Activated naive CD4-positive, alpha-beta T cell (primary cell): Measurements from ENCODE around the gene CCDC178.
"Not testable (repeated sequence)": the region's sequence is repeated elsewhere in the genome, so short reads cannot be mapped to it uniquely, and the experiment has no call there.

ENCODE experiments used
- DNase-seq, 4 experiments: peaks; one replicate each; lab custom pipeline; 2025; lab: John Stamatoyannopoulos, UW

CCDC178 gene

DNA sequence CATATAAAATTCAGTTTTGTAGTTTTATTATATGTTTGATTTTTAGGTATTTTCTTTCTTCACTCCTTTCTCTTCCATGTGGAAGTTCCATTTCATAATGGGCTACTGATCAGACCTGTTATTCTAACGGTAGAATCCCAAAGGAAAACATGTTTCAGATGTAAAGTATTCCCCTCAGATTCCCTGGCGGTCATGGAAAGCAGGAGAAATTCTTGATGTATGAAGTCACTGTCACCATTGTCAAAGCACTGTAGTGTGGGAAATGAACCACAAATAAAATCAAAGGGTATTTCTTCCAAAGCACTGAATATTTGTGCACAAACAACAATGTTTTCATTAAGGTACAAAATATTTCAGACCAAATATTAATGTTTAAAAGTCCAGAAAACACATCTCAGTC, 430.4 kb downstream of the CCDC178 start:
- DNase-seq, result no peak

DNA sequence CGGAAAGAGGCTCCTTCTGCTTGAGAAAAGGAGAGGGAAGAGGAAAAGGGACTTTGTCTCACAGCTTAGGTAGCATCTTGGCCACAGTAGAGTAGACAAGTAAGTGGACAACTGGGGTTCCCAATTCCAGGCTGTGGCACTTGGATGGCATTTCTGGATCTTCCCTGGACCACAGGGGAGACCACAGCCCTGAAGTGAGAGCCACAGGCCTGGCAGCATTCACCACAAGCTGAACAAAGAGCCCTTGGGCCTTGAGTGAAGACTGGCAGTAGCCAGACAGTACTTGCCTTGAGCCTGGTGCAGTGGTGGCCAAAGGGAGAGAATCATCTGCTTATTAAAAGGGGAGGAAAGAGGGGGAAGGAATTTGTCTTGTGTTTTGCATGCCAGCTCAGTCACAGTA, 441.6 kb downstream of the CCDC178 start:
- no peak for DNase-seq

GRCh38 chr18:32998285-32998684, 442.2 kb downstream of the CCDC178 start:
- no peak for DNase-seq

GRCh38 chr18:32983721-32984120, 456.8 kb downstream of the CCDC178 start:
- DNase-seq, result no peak

GRCh38 chr18:32980896-32981295, 459.6 kb downstream of the CCDC178 start:
- no peak for DNase-seq

DNA sequence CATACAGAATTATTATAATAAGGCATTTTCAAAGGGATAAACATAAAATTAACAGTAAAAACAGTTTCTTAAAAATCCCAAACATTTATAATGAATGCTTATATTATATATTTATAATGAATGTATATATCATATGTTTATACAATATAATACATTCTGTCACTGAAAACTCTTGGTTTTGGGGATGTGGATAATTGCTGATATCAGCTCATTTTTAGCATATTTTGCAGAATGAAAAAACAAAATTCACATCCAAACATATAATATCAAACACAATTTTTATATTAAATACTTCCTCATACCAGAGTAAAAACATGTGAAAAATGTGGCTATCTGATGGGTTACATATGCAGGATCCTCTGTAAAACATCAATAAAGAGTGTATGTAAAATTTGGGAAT, 465.0 kb downstream of the CCDC178 start:
- DNase-seq, result no peak

- no peak for DNase-seq
These were observed 465.4 kb downstream of the CCDC178 start for GRCh38 chr18:32975163-32975436.

GRCh38 chr18:32974421-32975162, 465.9 kb downstream of the CCDC178 start:
- DNase-seq, result no peak

GRCh38 chr18:32968248-32968647, 472.3 kb downstream of the CCDC178 start:
- DNase-seq, result no peak

GRCh38 chr18:32966141-32966540, 474.4 kb downstream of the CCDC178 start:
- no peak for DNase-seq

DNA sequence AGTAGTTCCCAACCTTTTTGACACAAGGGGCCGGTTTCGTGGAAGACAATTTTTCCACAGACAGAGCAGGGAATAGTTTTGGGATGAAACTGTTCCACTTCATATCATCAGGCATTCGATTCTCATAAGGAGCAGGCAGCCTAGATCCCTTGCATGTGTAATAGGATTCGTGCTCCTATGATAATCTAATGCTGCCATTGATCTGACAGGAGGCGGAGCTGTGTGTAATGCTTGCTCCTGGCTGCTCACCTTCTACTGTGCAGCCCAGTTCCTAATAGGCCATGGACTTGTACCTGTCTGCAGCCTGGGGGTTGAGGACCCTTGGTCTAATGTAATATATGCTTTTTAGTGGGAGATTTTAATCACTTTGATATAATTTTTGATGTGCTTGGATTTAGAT, 479.0 kb downstream of the CCDC178 start:
- DNase-seq, result no peak

- no peak for DNase-seq
These were observed 481.8 kb downstream of the CCDC178 start for GRCh38 chr18:32958746-32959145.

DNA sequence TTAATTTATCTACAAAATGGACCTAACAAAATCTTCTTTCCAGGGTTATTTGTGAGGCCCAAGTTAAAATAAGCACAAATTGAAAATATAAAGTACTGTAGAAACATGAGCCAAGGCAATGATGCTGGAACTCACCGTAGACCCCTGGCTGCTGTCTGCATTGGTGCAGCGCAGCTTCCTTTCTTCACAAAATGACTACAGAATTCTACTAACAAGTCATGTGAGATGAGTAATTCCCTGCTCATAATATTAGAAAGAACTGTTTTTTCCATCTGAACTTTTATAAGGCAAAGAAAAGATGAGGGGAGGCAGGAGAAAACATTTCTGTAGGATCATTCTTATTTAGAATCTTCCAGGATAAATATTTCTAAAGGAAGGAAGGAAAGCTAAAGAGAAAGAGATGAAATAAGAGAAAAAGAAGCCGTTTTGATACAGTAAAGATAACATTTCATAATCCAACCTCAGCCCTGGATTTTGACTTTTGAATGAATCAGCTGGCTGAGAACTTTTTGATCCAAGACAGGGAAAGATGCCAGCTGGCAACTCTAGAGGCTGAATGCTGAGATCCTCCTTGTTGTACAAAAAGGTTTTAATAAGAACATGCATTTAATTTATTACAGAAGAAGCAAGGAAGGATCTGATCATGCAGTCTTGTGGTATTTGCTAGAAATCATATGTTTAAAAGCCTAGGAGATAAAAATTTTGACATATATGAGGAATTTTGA, 483.8 kb downstream of the CCDC178 start:
- DNase-seq, result no peak

DNA sequence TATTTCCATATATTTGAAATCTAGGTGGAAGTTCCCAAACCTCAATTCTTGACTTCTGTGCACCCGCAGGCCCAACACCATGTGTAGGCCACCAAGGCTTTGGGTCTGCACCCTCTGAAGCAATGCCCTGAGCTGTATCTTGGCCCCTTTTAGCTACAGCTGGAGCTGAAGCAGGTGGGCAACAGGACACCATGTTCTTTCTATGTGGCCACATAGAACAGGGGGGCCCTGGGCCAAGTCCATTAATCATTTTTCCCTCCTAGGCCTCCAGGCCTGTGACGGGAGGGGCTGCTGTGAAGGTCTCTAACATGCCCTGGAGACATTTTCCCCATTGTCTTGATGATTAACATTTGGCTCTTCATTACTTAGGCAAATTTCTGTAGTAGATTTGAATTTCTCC, 488.2 kb downstream of the CCDC178 start:
- not testable (repeated sequence) for DNase-seq

- no peak for DNase-seq
These were observed 502.9 kb downstream of the CCDC178 start for GRCh38 chr18:32937597-32937996.

DNA sequence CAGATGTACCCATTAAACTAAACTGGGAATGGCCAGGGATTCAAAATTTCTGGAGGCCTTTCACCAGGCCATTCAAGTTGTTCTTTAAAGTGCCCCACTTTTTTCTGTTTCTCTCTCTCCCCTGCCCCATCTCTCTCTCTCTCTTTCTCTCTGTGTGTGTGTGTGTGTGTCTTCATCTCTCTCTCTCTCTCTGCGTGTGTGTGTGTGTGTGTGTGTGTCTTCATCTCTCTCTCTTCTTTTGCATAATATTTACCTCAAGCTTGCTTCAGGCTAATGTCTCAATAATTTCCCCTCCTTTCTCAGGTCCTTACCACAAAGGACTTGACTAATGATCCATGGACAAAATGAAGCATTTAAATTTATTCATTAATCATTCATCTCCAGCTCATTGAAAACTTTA, 503.5 kb downstream of the CCDC178 start:
- no peak for DNase-seq

DNA sequence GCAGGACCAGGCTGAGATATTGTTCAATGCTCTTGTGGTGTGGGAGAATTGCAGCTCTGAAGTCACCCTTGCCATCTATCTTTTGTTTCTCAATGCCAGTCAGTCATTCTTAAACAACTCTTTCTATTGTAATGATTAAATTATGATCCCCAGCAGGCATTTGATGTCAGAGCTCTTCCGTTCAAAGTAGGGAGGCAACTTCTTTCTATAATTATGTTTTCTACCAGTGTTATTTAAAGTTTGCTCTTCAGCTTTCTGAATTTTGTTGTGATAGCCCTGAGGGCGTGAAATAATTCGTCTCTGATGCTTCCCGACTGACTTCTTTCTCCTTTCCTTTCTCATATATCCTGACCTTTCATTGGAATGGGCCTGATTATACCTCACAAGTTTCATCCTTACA, 506.3 kb downstream of the CCDC178 start:
- DNase-seq, result no peak

GRCh38 chr18:32930695-32931301, 509.7 kb downstream of the CCDC178 start:
- no peak for DNase-seq

- DNase-seq, result no peak
These were observed 511.3 kb downstream of the CCDC178 start for GRCh38 chr18:32929213-32929612.

GRCh38 chr18:32922951-32923430, 517.5 kb downstream of the CCDC178 start:
- DNase-seq, result no peak

DNA sequence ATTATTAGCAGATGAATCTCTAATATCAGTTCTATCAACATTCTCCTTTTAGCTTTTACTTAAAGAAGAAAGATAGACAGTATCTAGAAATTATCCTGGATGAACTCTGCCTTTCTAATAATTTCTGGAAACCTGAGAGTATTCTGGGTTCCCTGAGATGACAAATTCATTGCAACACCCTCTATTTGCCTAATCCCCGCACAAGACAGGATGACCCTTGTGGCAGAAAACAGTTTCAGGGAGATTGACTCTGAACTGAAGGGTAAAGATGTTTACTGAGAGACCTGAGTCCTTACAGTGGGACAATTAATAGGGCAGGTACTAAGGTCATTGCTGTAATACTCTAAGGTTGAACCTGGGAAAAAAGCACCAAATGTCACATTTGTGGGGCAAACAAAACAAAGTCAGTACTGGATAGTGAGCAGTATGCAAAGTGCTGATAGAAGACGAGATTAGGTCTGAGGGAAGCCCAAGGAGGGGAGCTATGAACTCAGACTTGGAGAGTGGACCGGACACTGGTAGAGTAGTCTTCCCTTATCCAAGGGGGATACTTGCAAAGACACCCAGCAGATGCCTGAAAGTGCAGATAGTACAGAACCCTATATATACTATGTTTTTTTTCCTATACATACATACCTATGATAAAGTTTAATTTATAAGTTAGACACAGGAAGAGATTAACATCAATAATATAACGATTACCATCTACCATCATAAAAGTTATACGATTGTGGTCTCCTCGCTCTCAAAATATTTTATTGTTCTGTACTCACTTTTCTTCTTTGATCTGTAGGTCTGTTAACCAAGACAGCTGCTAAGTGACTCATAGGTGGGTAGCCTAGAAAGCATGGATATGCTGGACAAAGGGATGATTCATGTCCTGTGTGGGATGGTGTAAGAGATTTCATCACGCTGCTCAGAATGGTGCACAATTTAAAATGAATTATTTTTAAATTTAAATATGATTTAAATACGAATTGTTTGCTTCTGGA, 519.4 kb downstream of the CCDC178 start:
- DNase-seq, result no peak

- no peak for DNase-seq
These were observed 520.7 kb downstream of the CCDC178 start for GRCh38 chr18:32919799-32920198.
